HCT116 (cell line): ENCODE measurements around the gene CRISP1. TPM values are rescaled to one million over a fixed set of nuclear protein-coding genes. Genes with fewer than 3 reads are reported as not detected.

Experiments
- ATAC-seq: fragments of 200-7000 bp; cut with Tn5 transposase; 2 replicates; pipeline ENCODE4 v1.9.1; 2020; ENCODE audit warnings: mild to moderate bottlenecking, moderate library complexity
- BruUV-seq: library from RNA; stranded (reverse); fragments of 400-500 nt; replicated peaks from 2 replicates; lab custom pipeline; 2021; lab: Mats Ljungman, UMichigan
- CTCF ChIA-PET: fragments of 300-600 bp; sonication (Branson Sonifier 250); formaldehyde crosslinking; loops from one replicate; lab custom pipeline; 2021; ENCODE audit warnings: antibody characterized with exemption; lab: Charles Lee
- POLR2A ChIA-PET: fragments of 300-600, 350-600 bp; sonication (Branson Sonifier 250); formaldehyde crosslinking; loops from one replicate; lab custom pipeline; 2021; ENCODE audit warnings: antibody characterized with exemption; lab: Charles Lee
- RAD21 ChIA-PET, 2 experiments: fragments of 300-600 bp; sonication (Branson Sonifier 250); formaldehyde crosslinking; loops; one replicate each; lab custom pipeline; 2023; ENCODE audit warnings: low total read pairs in 2 of 2; ENCODE audit not compliant: uncharacterized antibody in 2 of 2, unreplicated experiment in 2 of 2, low non-redundant PET in 1 of 2; lab: Charles Lee
- DNase-seq: peaks from one replicate; pipeline ENCODE4 v3.0.0-alpha.2; 2010; ENCODE audit warnings: low read depth, low spot score
- H2AFZ ChIP-seq: fragments of 200-600 bp; shearing (Covaris generic), sonication (generic); 2 replicates; pipeline ENCODE4 v1.6.1; 2017; ENCODE audit warnings: low read depth, mixed run types, mixed read lengths, antibody characterized with exemption, low read length; ENCODE audit not compliant: poor library complexity, severe bottlenecking
- H3K27ac ChIP-seq: 2 replicates; pipeline ENCODE4 v1.5.1; 2012; ENCODE audit warnings: low read depth, low read length
- H3K27me3 ChIP-seq: fragments of 200-600 bp; sonication (generic); 2 replicates; pipeline ENCODE4 v1.6.1; 2016; ENCODE audit warnings: mixed run types, low read length, mixed read lengths; ENCODE audit not compliant: insufficient read depth
- H3K36me3 ChIP-seq, 2 experiments: fragments of 200-500 bp in 1 of 2; fragments of 200-600 bp in 1 of 2; sonication (Bioruptor generic) in 1 of 2; sonication (generic) in 1 of 2; 2 replicates each; pipeline versions ENCODE4 v1.5.1 to v1.6.1; 2014 to 2016; ENCODE audit warnings: low read length in 2 of 2, inconsistent platforms in 1 of 2, mixed read lengths in 1 of 2, mixed run types in 1 of 2; ENCODE audit not compliant: insufficient read depth in 2 of 2, control insufficient read depth in 1 of 2
- H3K4me1 ChIP-seq, 2 experiments: fragments of 200-600 bp in 1 of 2; sonication (generic) in 1 of 2; 2 replicates each; pipeline versions ENCODE4 v1.5.1 to v1.6.1; 2012 to 2017; ENCODE audit warnings: low read length in 2 of 2, inconsistent platforms in 1 of 2, mild to moderate bottlenecking in 1 of 2, mixed read lengths in 1 of 2, mixed run types in 1 of 2, moderate library complexity in 1 of 2; ENCODE audit not compliant: insufficient read depth in 2 of 2, control insufficient read depth in 1 of 2
- H3K4me2 ChIP-seq: fragments of 200-600 bp; sonication (generic); 2 replicates; pipeline ENCODE4 v1.6.1; 2017; ENCODE audit warnings: mixed run types, low read length, mixed read lengths
- H3K4me3 ChIP-seq, 2 experiments: fragments of 200-600 bp in 1 of 2; sonication (generic) in 1 of 2; replicated peaks in 1 of 2; 2 replicates each; pipeline ENCODE4 v1.5.1; 2011 to 2016; ENCODE audit warnings: low read length in 2 of 2, control low read depth in 1 of 2, low read depth in 1 of 2, mild to moderate bottlenecking in 1 of 2, mixed read lengths in 1 of 2, mixed run types in 1 of 2
- H3K79me2 ChIP-seq: fragments of 200-600 bp; sonication (generic); 2 replicates; pipeline ENCODE4 v1.6.1; 2017; ENCODE audit warnings: mild to moderate bottlenecking, mixed run types, low read length, moderate library complexity, mixed read lengths; ENCODE audit not compliant: insufficient read depth
- H3K9ac ChIP-seq: fragments of 200-600 bp; sonication (generic); 2 replicates; pipeline ENCODE4 v1.6.1; 2016; ENCODE audit warnings: low read length, mixed read lengths
- H3K9me2 ChIP-seq: fragments of 200-600 bp; sonication (generic), shearing (Covaris generic); 2 replicates; pipeline ENCODE4 v1.6.1; 2017; ENCODE audit warnings: mixed run types, mild to moderate bottlenecking, moderate library complexity; ENCODE audit not compliant: insufficient read depth
- H3K9me3 ChIP-seq, 2 experiments: fragments of 200-500 bp in 1 of 2; fragments of 200-600 bp in 1 of 2; sonication (Bioruptor generic) in 1 of 2; sonication (generic) in 1 of 2; 2 replicates each; pipeline ENCODE4 v1.6.1; 2014 to 2017; ENCODE audit warnings: low read length in 2 of 2, mixed read lengths in 2 of 2, inconsistent platforms in 1 of 2, low read depth in 1 of 2, mild to moderate bottlenecking in 1 of 2, mixed run types in 1 of 2, moderate library complexity in 1 of 2; ENCODE audit not compliant: control insufficient read depth in 1 of 2, insufficient read depth in 1 of 2
- H4K20me1 ChIP-seq: fragments of 200-600 bp; sonication (generic), shearing (Covaris generic); 2 replicates; pipeline ENCODE4 v1.6.1; 2017; ENCODE audit warnings: mixed run types, mild to moderate bottlenecking, moderate library complexity; ENCODE audit not compliant: insufficient read depth
- CEBPB ChIP-seq: IDR thresholded peaks from 2 replicates; pipeline ENCODE4 v1.6.1; 2012; ENCODE audit warnings: low read depth
- EGR1 ChIP-seq: IDR thresholded peaks from 2 replicates; pipeline ENCODE4 v1.6.1; 2012; ENCODE audit warnings: low read depth
- ELF1 ChIP-seq: IDR thresholded peaks from 2 replicates; pipeline ENCODE4 v1.6.1; 2012; ENCODE audit warnings: low read depth, borderline replicate concordance
- EZH2 ChIP-seq: fragments of 200-600 bp; sonication (generic); IDR thresholded peaks from 2 replicates; pipeline ENCODE4 v1.6.1; 2017; ENCODE audit warnings: antibody characterized with exemption, mixed run types
- EZH2phosphoT487 ChIP-seq: fragments of 200-600 bp; IDR thresholded peaks from 2 replicates; pipeline ENCODE4 v1.6.1; 2018; ENCODE audit warnings: antibody characterized with exemption, borderline replicate concordance
- JUND ChIP-seq: IDR thresholded peaks from 2 replicates; pipeline ENCODE4 v1.6.1; 2012
- POLR2A ChIP-seq: IDR thresholded peaks from 2 replicates; pipeline ENCODE4 v1.7.0; 2011; ENCODE audit warnings: borderline replicate concordance; ENCODE audit not compliant: insufficient read depth, insufficient read length; ENCODE audit errors: extremely low read depth
- RAD21 ChIP-seq: IDR thresholded peaks from 2 replicates; pipeline ENCODE4 v1.6.1; 2012; ENCODE audit warnings: low read depth, mild to moderate bottlenecking
- SP1 ChIP-seq: IDR thresholded peaks from 2 replicates; pipeline ENCODE4 v1.6.1; 2012; ENCODE audit warnings: low read depth
- SRF ChIP-seq: IDR thresholded peaks from 2 replicates; pipeline ENCODE4 v1.6.1; 2012; ENCODE audit warnings: low read depth
- TCF7L2 ChIP-seq: IDR thresholded peaks from 2 replicates; pipeline ENCODE4 v1.7.0; 2011; ENCODE audit warnings: borderline replicate concordance, inconsistent platforms; ENCODE audit not compliant: insufficient read depth, insufficient read length; ENCODE audit errors: extremely low read depth
- YY1 ChIP-seq: IDR thresholded peaks from 2 replicates; pipeline ENCODE4 v1.6.1; 2011; ENCODE audit warnings: low read length, low read depth, moderate library complexity, mild to moderate bottlenecking; ENCODE audit not compliant: insufficient replicate concordance; ENCODE audit errors: extremely low read depth
- ZFX ChIP-seq: fragments of 450-650 bp; IDR thresholded peaks from 2 replicates; pipeline ENCODE4 v1.6.1; 2017
- intact Hi-C: fragments of 100-400 bp; cut with micrococcal nuclease; formaldehyde crosslinking; loops from 2 replicates; pipeline ENCODE4 v1.10.0; 2022
- total RNA-seq: library from RNA; stranded (reverse); gene quantifications from one replicate; pipeline ENCODE4 v1.2.1, GENCODE V29; 2021; ENCODE audit not compliant: unreplicated experiment
- TF ChIP-seq, protein P1 (sequence below), 3 experiments: fragments of 200-600 bp in 1 of 3; sonication (generic) in 1 of 3; IDR thresholded peaks in 2 of 3; conservative IDR thresholded peaks in 1 of 3; 2 replicates each; pipeline ENCODE4 v1.5.1; 2012 to 2017; ENCODE audit warnings: low read depth in 2 of 3, low read length in 2 of 3, antibody characterized with exemption in 1 of 3, borderline replicate concordance in 1 of 3, control low read depth in 1 of 3, mild to moderate bottlenecking in 1 of 3, mixed read lengths in 1 of 3, mixed run types in 1 of 3, moderate library complexity in 1 of 3; ENCODE audit not compliant: insufficient read depth in 1 of 3
- TF ChIP-seq, protein P2 (sequence below): IDR thresholded peaks from 2 replicates; pipeline ENCODE4 v1.6.1; 2012; ENCODE audit warnings: low read depth
- TF ChIP-seq, protein P3 (sequence below): IDR thresholded peaks from 2 replicates; pipeline ENCODE4 v1.6.1; 2012
- TF ChIP-seq, protein P4 (sequence below): IDR thresholded peaks from 2 replicates; pipeline ENCODE4 v1.6.1; 2012
- TF ChIP-seq, protein P5 (sequence below): IDR thresholded peaks from 2 replicates; pipeline ENCODE4 v1.6.1; 2011; ENCODE audit warnings: mild to moderate bottlenecking, low read length, moderate library complexity; ENCODE audit not compliant: insufficient replicate concordance; ENCODE audit errors: extremely low read depth

Gene CRISP1
- total RNA-seq, 1 experiment from 2014 or later = not detected

DNA sequence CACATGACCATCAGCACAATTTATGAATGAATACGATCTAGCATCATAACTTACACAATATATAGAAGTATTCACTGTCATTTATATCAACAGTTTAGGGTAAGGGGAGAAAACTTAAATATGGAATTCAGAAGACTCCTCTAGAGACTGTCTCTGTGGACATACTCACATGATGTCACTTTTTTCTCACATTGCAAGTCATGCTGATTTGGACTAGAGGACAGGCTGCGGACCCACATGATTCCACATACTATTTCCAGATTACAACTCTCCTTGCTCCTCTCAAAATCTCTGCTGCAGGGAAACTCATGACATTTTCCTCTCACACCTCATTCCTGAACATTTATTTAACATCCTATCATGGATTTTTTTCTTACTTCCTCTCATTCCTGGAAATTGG, 13.4 kb downstream of the CRISP1 start:
- ATAC-seq (no peak), DNase-seq (no peak)
- H3K9me3 ChIP-seq = no peaks in the 10 kb centered on the region
- H4K20me1 ChIP-seq = no peaks in the 10 kb centered on the region
- no peak overlapping the region for H3K9ac ChIP-seq
- ChIA-PET RAD21 (no interaction called here), CTCF (no interaction called here), POLR2A (no interaction called here)
- no peaks in the 10 kb centered on the region for H3K4me1 ChIP-seq
- no peaks in the 10 kb centered on the region for H3K9me2 ChIP-seq
- TF ChIP-seq, protein P1, sequence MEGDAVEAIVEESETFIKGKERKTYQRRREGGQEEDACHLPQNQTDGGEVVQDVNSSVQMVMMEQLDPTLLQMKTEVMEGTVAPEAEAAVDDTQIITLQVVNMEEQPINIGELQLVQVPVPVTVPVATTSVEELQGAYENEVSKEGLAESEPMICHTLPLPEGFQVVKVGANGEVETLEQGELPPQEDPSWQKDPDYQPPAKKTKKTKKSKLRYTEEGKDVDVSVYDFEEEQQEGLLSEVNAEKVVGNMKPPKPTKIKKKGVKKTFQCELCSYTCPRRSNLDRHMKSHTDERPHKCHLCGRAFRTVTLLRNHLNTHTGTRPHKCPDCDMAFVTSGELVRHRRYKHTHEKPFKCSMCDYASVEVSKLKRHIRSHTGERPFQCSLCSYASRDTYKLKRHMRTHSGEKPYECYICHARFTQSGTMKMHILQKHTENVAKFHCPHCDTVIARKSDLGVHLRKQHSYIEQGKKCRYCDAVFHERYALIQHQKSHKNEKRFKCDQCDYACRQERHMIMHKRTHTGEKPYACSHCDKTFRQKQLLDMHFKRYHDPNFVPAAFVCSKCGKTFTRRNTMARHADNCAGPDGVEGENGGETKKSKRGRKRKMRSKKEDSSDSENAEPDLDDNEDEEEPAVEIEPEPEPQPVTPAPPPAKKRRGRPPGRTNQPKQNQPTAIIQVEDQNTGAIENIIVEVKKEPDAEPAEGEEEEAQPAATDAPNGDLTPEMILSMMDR (IDR thresholded peaks at IDR 0.05 in 2 of 3, conservative IDR thresholded peaks at IDR 0.05 in 1 of 3; ENCODE audit: borderline replicate concordance in 1 of 3, insufficient read depth in 1 of 3, low read depth in 2 of 3, low read length in 2 of 3) = no peak
- TF ChIP-seq, protein P2, sequence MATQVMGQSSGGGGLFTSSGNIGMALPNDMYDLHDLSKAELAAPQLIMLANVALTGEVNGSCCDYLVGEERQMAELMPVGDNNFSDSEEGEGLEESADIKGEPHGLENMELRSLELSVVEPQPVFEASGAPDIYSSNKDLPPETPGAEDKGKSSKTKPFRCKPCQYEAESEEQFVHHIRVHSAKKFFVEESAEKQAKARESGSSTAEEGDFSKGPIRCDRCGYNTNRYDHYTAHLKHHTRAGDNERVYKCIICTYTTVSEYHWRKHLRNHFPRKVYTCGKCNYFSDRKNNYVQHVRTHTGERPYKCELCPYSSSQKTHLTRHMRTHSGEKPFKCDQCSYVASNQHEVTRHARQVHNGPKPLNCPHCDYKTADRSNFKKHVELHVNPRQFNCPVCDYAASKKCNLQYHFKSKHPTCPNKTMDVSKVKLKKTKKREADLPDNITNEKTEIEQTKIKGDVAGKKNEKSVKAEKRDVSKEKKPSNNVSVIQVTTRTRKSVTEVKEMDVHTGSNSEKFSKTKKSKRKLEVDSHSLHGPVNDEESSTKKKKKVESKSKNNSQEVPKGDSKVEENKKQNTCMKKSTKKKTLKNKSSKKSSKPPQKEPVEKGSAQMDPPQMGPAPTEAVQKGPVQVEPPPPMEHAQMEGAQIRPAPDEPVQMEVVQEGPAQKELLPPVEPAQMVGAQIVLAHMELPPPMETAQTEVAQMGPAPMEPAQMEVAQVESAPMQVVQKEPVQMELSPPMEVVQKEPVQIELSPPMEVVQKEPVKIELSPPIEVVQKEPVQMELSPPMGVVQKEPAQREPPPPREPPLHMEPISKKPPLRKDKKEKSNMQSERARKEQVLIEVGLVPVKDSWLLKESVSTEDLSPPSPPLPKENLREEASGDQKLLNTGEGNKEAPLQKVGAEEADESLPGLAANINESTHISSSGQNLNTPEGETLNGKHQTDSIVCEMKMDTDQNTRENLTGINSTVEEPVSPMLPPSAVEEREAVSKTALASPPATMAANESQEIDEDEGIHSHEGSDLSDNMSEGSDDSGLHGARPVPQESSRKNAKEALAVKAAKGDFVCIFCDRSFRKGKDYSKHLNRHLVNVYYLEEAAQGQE = no peak
- no peak for TF ChIP-seq ZFX
- TF ChIP-seq EZH2phosphoT487 = no peak
- TF ChIP-seq, protein P3, sequence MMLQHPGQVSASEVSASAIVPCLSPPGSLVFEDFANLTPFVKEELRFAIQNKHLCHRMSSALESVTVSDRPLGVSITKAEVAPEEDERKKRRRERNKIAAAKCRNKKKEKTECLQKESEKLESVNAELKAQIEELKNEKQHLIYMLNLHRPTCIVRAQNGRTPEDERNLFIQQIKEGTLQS = no peak
- TF ChIP-seq, protein P4, sequence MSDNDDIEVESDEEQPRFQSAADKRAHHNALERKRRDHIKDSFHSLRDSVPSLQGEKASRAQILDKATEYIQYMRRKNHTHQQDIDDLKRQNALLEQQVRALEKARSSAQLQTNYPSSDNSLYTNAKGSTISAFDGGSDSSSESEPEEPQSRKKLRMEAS = no peak
- no peak for TF ChIP-seq TCF7L2
- TF ChIP-seq POLR2A = no peak
- no peak for TF ChIP-seq JUND
- no peak for TF ChIP-seq SP1
- no peak for TF ChIP-seq YY1
- no peak for TF ChIP-seq ELF1
- no peak for TF ChIP-seq SRF
- TF ChIP-seq CEBPB = no peak
- no peak for TF ChIP-seq EGR1
- TF ChIP-seq, protein P5, sequence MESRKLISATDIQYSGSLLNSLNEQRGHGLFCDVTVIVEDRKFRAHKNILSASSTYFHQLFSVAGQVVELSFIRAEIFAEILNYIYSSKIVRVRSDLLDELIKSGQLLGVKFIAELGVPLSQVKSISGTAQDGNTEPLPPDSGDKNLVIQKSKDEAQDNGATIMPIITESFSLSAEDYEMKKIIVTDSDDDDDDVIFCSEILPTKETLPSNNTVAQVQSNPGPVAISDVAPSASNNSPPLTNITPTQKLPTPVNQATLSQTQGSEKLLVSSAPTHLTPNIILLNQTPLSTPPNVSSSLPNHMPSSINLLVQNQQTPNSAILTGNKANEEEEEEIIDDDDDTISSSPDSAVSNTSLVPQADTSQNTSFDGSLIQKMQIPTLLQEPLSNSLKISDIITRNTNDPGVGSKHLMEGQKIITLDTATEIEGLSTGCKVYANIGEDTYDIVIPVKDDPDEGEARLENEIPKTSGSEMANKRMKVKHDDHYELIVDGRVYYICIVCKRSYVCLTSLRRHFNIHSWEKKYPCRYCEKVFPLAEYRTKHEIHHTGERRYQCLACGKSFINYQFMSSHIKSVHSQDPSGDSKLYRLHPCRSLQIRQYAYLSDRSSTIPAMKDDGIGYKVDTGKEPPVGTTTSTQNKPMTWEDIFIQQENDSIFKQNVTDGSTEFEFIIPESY = no peak
- no peak for TF ChIP-seq RAD21
- TF ChIP-seq EZH2 = no peak
- H3K36me3 ChIP-seq = no peaks in the 10 kb centered on the region
- H3K4me3 ChIP-seq = no peak overlapping the region
- H3K27ac ChIP-seq = no peak overlapping the region
- no TSS peak for BruUV-seq
- H3K79me2 ChIP-seq = no peaks in the 10 kb centered on the region
- no peaks in the 10 kb centered on the region for H3K27me3 ChIP-seq
- H3K4me2 ChIP-seq = no peak overlapping the region
- intact Hi-C loops = no loop called here
- H2AFZ ChIP-seq = no peak overlapping the region
